HepG2 (cell line): ENCODE data around the gene ZNF740. TPM values are rescaled to one million over a fixed set of nuclear protein-coding genes. Genes with fewer than 3 reads are reported as not detected.

Experiments
- DMAP1 ChIP-seq: IDR thresholded peaks from 2 replicates; pipeline ENCODE4 v1.6.1; 2016
- RARA ChIP-seq: IDR thresholded peaks from 2 replicates; pipeline ENCODE4 v1.6.1; 2016; ENCODE audit warnings: missing genetic modification reagents, missing compliant biosample characterization
- RXRB ChIP-seq: IDR thresholded peaks from 2 replicates; pipeline ENCODE4 v1.6.1; 2016; ENCODE audit warnings: borderline replicate concordance, missing genetic modification reagents, missing compliant biosample characterization
- TSC22D2 ChIP-seq: sonication (generic); formaldehyde crosslinking; IDR thresholded peaks from 2 replicates; pipeline ENCODE4 v1.5.1; 2020; ENCODE audit warnings: missing genetic modification reagents, mild to moderate bottlenecking, borderline replicate concordance
- ZIK1 ChIP-seq: sonication (generic); formaldehyde crosslinking; IDR thresholded peaks from 2 replicates; pipeline ENCODE4 v1.5.0; 2020; ENCODE audit warnings: mild to moderate bottlenecking, low read depth, missing genetic modification reagents, borderline replicate concordance
- ZNF256 ChIP-seq: sonication (generic); formaldehyde crosslinking; conservative IDR thresholded peaks from 2 replicates; pipeline ENCODE4 v1.4.0; 2020; ENCODE audit warnings: missing genetic modification reagents
- ZNF354B ChIP-seq: sonication (generic); formaldehyde crosslinking; IDR thresholded peaks from 2 replicates; pipeline ENCODE4 v1.8.0; 2022; ENCODE audit warnings: mild to moderate bottlenecking, missing genetic modification reagents
- ZNF776 ChIP-seq: sonication (generic); formaldehyde crosslinking; IDR thresholded peaks from 2 replicates; pipeline ENCODE4 v1.4.0; 2020; ENCODE audit warnings: mild to moderate bottlenecking, missing genetic modification reagents
- polyA plus RNA-seq, 8 experiments: library from polyadenylated mRNA; depleted of rRNA in 3 of 8; stranded (reverse) in 7 of 8; unstranded in 1 of 8; fragments of >200 nt; fragmentation: Illumina TruSeq in 4 of 8; extraction: Trizol in 4 of 8; gene quantifications; 2 replicates each; pipeline versions ENCODE4 v1.2.1 to v1.2.3, GENCODE V29; 2011 to 2016; ENCODE audit warnings: low read depth in 4 of 8, missing spikeins in 1 of 8, mixed read lengths in 1 of 8; ENCODE audit not compliant: insufficient read depth in 1 of 8
- total RNA-seq, 5 experiments: library from RNA; depleted of rRNA; stranded (reverse); fragments of >200 nt; fragmentation: Illumina TruSeq; extraction: Trizol; gene quantifications; 2 replicates each; pipeline ENCODE4 v1.2.3, GENCODE V29; 2016; ENCODE audit warnings: low read depth in 1 of 5
- TF ChIP-seq, protein P1 (sequence below): sonication (generic); formaldehyde crosslinking; IDR thresholded peaks from 2 replicates; pipeline ENCODE4 v1.5.0; 2020; ENCODE audit warnings: mild to moderate bottlenecking, missing genetic modification reagents, borderline replicate concordance
- TF ChIP-seq, protein P2 (sequence below): IDR thresholded peaks from 2 replicates; pipeline ENCODE4 v1.6.1; 2016; ENCODE audit warnings: control low read depth
- TF ChIP-seq, protein P3 (sequence below): sonication (generic); formaldehyde crosslinking; IDR thresholded peaks from 2 replicates; pipeline ENCODE4 v1.5.1; 2020; ENCODE audit warnings: mild to moderate bottlenecking, moderate library complexity, missing genetic modification reagents
- TF ChIP-seq, protein P4 (sequence below): IDR thresholded peaks from 2 replicates; pipeline ENCODE4 v1.6.1; 2016; ENCODE audit warnings: missing compliant biosample characterization, missing genetic modification reagents, borderline replicate concordance
- TF ChIP-seq, protein P5 (sequence below): sonication (generic); formaldehyde crosslinking; IDR thresholded peaks from 2 replicates; pipeline ENCODE4 v1.8.0; 2022; ENCODE audit warnings: low read depth, missing genetic modification reagents
- TF ChIP-seq, protein P6 (sequence below): sonication (generic); formaldehyde crosslinking; IDR thresholded peaks from 2 replicates; pipeline ENCODE4 v1.8.0; 2022; ENCODE audit warnings: mild to moderate bottlenecking, missing genetic modification reagents, moderate library complexity

ZNF740 gene
- total and polyA plus RNA-seq, 2 of the 13 experiments (the other 11 are each of a cell fraction or from before 2014, with no cell fraction given) = 16.9 to 19.0 TPM

DNA sequence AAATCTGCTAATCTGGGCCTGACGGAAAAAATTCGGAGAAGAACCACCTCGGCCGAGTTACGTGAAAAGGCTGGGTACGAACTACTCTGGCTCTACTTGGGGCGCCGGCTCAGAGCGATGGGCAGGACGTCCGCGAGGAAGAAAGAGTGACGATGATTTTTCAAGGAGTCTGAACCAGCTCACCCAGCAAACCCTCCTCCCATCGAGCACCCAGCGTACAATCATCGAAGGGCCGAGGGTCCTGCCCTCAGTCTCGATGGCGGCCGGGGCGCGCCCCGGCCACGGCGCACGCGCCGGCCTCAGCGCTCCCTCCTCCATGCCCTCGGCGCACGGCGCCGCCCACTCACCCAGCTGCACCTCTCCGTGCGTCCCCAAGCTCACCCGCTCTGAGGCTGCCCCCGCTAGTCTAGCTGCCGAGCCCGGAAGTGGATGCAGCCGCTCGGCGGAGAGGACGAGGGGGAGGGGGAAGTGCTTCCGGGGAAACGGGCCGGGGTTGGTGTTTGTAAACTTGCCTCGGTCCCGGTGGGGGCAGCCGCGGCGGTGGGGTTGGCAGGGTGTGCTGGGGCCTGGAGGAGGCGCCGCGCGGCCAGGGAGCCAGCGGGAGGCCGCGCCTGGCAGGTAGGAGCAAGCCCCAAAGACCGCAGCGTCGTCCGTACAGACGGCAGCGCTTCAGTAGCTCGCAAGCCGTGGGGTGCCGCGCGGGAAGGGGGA lies at the start of gene ZNF740, which contains the start of gene CSAD (continued):
- TF ChIP-seq ZNF776 (CRISPR knock-in tag) (no peak), RARA (peak; percentile 65; the same call in 1 of the 2 replicates), ZNF354B (CRISPR knock-in tag) (no peak; the same call in 1 of the 2 replicates), ZIK1 (CRISPR knock-in tag) (peak; percentile 32; the same call in 1 of the 2 replicates), ZNF256 (CRISPR knock-in tag) (no peak), RXRB (CRISPR knock-in tag) (peak; percentile 69), DMAP1 (CRISPR knock-in tag) (peak; percentile 75; the same call in 1 of the 2 replicates), TSC22D2 (CRISPR knock-in tag) (no peak)
- TF ChIP-seq, protein P1, sequence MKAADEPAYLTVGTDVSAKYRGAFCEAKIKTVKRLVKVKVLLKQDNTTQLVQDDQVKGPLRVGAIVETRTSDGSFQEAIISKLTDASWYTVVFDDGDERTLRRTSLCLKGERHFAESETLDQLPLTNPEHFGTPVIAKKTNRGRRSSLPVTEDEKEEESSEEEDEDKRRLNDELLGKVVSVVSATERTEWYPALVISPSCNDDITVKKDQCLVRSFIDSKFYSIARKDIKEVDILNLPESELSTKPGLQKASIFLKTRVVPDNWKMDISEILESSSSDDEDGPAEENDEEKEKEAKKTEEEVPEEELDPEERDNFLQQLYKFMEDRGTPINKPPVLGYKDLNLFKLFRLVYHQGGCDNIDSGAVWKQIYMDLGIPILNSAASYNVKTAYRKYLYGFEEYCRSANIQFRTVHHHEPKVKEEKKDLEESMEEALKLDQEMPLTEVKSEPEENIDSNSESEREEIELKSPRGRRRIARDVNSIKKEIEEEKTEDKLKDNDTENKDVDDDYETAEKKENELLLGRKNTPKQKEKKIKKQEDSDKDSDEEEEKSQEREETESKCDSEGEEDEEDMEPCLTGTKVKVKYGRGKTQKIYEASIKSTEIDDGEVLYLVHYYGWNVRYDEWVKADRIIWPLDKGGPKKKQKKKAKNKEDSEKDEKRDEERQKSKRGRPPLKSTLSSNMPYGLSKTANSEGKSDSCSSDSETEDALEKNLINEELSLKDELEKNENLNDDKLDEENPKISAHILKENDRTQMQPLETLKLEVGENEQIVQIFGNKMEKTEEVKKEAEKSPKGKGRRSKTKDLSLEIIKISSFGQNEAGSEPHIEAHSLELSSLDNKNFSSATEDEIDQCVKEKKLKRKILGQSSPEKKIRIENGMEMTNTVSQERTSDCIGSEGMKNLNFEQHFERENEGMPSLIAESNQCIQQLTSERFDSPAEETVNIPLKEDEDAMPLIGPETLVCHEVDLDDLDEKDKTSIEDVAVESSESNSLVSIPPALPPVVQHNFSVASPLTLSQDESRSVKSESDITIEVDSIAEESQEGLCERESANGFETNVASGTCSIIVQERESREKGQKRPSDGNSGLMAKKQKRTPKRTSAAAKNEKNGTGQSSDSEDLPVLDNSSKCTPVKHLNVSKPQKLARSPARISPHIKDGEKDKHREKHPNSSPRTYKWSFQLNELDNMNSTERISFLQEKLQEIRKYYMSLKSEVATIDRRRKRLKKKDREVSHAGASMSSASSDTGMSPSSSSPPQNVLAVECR = peak; percentile 68; the same call in 1 of the 2 replicates
- TF ChIP-seq, protein P2, sequence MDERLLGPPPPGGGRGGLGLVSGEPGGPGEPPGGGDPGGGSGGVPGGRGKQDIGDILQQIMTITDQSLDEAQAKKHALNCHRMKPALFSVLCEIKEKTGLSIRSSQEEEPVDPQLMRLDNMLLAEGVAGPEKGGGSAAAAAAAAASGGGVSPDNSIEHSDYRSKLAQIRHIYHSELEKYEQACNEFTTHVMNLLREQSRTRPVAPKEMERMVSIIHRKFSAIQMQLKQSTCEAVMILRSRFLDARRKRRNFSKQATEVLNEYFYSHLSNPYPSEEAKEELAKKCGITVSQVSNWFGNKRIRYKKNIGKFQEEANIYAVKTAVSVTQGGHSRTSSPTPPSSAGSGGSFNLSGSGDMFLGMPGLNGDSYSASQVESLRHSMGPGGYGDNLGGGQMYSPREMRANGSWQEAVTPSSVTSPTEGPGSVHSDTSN = no peak
- TF ChIP-seq, protein P3, sequence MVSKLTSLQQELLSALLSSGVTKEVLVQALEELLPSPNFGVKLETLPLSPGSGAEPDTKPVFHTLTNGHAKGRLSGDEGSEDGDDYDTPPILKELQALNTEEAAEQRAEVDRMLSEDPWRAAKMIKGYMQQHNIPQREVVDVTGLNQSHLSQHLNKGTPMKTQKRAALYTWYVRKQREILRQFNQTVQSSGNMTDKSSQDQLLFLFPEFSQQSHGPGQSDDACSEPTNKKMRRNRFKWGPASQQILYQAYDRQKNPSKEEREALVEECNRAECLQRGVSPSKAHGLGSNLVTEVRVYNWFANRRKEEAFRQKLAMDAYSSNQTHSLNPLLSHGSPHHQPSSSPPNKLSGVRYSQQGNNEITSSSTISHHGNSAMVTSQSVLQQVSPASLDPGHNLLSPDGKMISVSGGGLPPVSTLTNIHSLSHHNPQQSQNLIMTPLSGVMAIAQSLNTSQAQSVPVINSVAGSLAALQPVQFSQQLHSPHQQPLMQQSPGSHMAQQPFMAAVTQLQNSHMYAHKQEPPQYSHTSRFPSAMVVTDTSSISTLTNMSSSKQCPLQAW (CRISPR knock-in tag) = no peak; the same call in 1 of the 2 replicates
- TF ChIP-seq, protein P4, sequence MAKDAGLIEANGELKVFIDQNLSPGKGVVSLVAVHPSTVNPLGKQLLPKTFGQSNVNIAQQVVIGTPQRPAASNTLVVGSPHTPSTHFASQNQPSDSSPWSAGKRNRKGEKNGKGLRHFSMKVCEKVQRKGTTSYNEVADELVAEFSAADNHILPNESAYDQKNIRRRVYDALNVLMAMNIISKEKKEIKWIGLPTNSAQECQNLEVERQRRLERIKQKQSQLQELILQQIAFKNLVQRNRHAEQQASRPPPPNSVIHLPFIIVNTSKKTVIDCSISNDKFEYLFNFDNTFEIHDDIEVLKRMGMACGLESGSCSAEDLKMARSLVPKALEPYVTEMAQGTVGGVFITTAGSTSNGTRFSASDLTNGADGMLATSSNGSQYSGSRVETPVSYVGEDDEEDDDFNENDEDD (CRISPR knock-in tag) = peak; percentile 52; the same call in 1 of the 2 replicates
- TF ChIP-seq, protein P5, sequence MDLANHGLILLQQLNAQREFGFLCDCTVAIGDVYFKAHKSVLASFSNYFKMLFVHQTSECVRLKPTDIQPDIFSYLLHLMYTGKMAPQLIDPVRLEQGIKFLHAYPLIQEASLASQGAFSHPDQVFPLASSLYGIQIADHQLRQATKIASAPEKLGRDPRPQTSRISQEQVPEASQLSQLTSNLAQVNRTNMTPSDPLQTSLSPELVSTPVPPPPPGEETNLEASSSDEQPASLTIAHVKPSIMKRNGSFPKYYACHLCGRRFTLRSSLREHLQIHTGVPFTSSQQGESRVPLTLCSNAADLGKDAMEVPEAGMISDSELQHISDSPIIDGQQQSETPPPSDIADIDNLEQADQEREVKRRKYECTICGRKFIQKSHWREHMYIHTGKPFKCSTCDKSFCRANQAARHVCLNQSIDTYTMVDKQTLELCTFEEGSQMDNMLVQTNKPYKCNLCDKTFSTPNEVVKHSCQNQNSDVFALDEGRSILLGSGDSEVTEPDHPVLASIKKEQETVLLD (CRISPR knock-in tag) = peak; percentile 99
- TF ChIP-seq, protein P6, sequence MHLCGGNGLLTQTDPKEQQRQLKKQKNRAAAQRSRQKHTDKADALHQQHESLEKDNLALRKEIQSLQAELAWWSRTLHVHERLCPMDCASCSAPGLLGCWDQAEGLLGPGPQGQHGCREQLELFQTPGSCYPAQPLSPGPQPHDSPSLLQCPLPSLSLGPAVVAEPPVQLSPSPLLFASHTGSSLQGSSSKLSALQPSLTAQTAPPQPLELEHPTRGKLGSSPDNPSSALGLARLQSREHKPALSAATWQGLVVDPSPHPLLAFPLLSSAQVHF (CRISPR knock-in tag) = no peak
